ENCODE results near the gene RTTN. TPM values are rescaled to one million over a fixed set of nuclear protein-coding genes. Genes with fewer than 3 reads are reported as not detected.

Gene RTTN
- total and polyA plus RNA-seq, 4 donors = 1.1 to 14.3 (median 8.8) TPM

DNA sequence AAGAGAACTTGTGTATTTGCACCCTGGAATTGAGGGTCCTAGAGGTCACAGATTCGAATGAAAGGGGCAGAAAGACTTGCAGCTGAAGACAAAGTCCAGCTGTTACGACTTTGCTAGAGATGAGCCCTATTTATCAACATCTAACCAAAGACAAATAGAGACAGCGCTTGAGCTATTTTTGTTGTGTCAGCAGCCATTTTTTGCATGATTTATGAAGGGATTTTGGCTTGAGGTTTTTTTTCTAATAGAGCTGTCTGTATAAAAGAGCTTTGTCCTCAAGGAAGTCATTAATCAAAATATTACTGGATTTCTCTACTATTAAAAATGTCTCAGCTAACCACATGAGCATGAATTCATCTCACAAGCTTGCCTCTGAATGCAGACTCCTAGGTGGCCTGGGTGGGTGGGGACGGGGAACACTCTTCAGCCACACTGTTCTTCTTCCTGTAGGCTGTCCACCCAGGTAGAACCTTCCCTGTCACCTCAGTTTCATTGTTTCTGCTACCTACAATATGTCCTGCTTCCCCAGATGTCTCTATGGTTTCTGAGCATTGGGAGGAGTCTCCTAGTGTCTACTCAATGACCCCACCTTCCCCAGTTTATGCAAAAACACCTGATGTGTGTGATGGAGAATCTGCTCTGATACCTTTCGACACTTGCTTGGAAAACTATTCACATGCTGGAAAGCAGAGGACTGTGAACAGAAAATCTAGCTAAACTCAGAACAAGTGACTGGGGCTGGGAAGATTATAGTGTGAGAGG, 250.6 kb downstream of the RTTN start:
- H3K36me3 ChIP-seq (ENCODE audit: control insufficient read depth in 4 of 4, insufficient read depth in 3 of 4, low read depth in 1 of 4, low read length in 3 of 4) = no peaks in the 10 kb centered on the region
- H3K27ac ChIP-seq (ENCODE audit: low read depth in 1 of 2, low read length in 2 of 2) = no peak overlapping the region
- H3K9me3 ChIP-seq (ENCODE audit: control insufficient read depth in 4 of 4, low read length in 3 of 4) = no peaks in the 10 kb centered on the region
- H3K4me3 ChIP-seq (ENCODE audit: low read depth in 1 of 3, low read length in 3 of 3) = no peak overlapping the region
- no peaks in the 10 kb centered on the region for H3K27me3 ChIP-seq (ENCODE audit: control insufficient read depth in 4 of 4, insufficient read depth in 4 of 4, low read length in 3 of 4)
- TF ChIP-seq GABPA (IDR thresholded peaks at IDR 0.05 in 1 of 2, conservative IDR thresholded peaks at IDR 0.05 in 1 of 2) = no peak
- peak; percentile 68 for TF ChIP-seq NR2F2 (IDR thresholded peaks at IDR 0.05)
- no peak for TF ChIP-seq ZBTB33 (IDR thresholded peaks at IDR 0.05)
- H3K4me1 ChIP-seq (ENCODE audit: control insufficient read depth in 4 of 4, insufficient read depth in 4 of 4, low read length in 3 of 4) = no peaks in the 10 kb centered on the region
- H3K9ac ChIP-seq (ENCODE audit: low read depth in 1 of 2, low read length in 2 of 2) = no peak overlapping the region
- DNase-seq (ENCODE audit: low spot score) = no peak
- 68% methylated on average over 5 of the region's 5 CpGs for WGBS

DNA sequence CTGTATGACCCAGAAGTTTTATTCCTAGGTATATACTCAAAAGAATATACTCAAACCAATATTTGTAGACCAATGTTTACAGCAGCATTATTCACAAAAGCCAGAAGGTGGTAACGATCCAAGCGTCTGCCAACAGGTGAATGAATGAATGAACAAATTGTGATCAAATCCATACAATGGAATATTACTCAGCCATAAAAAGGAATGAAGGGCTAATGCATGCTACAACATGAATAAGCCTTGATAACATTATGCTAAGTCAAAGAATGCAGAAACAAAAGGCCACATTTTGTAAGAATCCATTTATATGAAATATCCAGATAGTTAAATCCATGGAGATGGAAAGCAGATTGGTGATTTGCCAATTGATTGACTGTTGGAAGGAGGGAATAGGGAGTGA, 252.3 kb downstream of the RTTN start:
- no peaks in the 10 kb centered on the region for H3K27me3 ChIP-seq (ENCODE audit: control insufficient read depth in 4 of 4, insufficient read depth in 4 of 4, low read length in 3 of 4)
- no peak overlapping the region for H3K27ac ChIP-seq (ENCODE audit: low read depth in 1 of 2, low read length in 2 of 2)
- no peaks in the 10 kb centered on the region for H3K4me1 ChIP-seq (ENCODE audit: control insufficient read depth in 4 of 4, insufficient read depth in 4 of 4, low read length in 3 of 4)
- no peak overlapping the region for H3K4me3 ChIP-seq (ENCODE audit: low read depth in 1 of 3, low read length in 3 of 3)
- H3K36me3 ChIP-seq (ENCODE audit: control insufficient read depth in 4 of 4, insufficient read depth in 3 of 4, low read depth in 1 of 4, low read length in 3 of 4) = no peaks in the 10 kb centered on the region
- 97% methylated on average over 2 of the region's 2 CpGs for WGBS
- no peak overlapping the region for H3K9ac ChIP-seq (ENCODE audit: low read depth in 1 of 2, low read length in 2 of 2)
- TF ChIP-seq SP1 (IDR thresholded peaks at IDR 0.05) = no peak
- TF ChIP-seq MAX (IDR thresholded peaks at IDR 0.05) = no peak
- no peaks in the 10 kb centered on the region for H3K9me3 ChIP-seq (ENCODE audit: control insufficient read depth in 4 of 4, low read length in 3 of 4)
- DNase-seq (ENCODE audit: low spot score) = no peak

Other genes with a start within 250 kb of the RTTN start
- gene SOCS6, start 83.4 kb upstream of the RTTN start, total RNA-seq = 10 to 100 TPM; 10.4 to 30.1 TPM
- gene SOCS6, start 83.4 kb upstream of the RTTN start, polyA plus RNA-seq = 1 to 10 TPM; 5.5 to 6.9 TPM